NCI-H774 (cell line): ENCODE results near the gene ACVR2B.
"Not testable (repeated sequence)": the region's sequence is repeated elsewhere in the genome, so short reads cannot be mapped to it uniquely, and the experiment has no call there.

Experiments used
- DNase-seq: peaks from one replicate; lab custom pipeline; 2025; lab: John Stamatoyannopoulos, UW

ACVR2B gene

GRCh38 chr3:38453075-38453912 lies at the start of gene ACVR2B:
Gene ACVR2B (plus strand): TSS chr3:38453890. CDS start chr3:38454323, 433 bp downstream.
- peak; percentile 52 for DNase-seq

DNA sequence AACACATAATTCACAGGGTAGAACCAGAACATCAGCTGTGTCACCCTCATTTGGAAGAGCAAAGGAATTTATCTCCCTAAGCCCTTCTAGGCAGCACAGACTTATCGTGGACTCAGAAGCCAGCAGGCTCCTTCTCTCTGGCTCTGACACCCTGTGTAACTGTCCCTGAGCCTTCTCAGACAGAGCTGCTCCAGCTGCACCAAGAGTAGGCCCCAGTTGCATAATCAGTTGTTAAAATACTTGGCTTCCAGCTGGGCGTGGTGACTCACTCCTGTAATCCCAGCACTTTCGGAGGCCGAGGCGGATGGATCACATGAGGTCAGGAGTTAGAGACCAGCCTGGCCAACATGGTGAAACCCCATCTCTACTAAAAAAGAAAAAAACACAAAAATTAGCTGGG lies 49.4 kb upstream of the ACVR2B start:
- no peak for DNase-seq

DNA sequence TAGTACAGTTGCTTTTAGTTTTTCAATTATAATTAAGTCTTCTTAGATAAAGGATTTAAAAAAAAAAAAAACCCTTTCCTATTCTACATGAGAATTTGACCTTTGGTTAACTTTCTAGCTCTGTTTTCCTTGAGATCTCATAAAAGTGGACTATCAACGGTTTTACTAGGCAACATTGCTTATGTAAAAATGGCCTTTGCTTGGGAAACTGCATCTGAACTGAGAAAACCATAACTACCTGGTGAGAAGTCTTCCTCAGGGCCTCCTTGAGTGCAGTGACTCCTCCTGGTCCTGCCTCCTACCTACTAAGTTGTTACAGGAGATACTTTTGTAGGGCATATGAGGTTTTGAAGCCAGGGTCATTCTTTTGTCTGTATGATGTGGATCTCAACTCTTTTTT lies 42.1 kb upstream of the ACVR2B start:
- DNase-seq, result no peak

GRCh38 chr3:38420758-38421157 lies 32.9 kb upstream of the ACVR2B start:
- DNase-seq, result not testable (repeated sequence)

GRCh38 chr3:38421679-38422336 lies 31.9 kb upstream of the ACVR2B start:
- no peak for DNase-seq

- not testable (repeated sequence) for DNase-seq
Measured at GRCh38 chr3:38426798-38427426, 26.8 kb upstream of the ACVR2B start.

GRCh38 chr3:38432871-38433658 lies 20.6 kb upstream of the ACVR2B start:
- DNase-seq, result not testable (repeated sequence)

- DNase-seq, result not testable (repeated sequence)
Measured at GRCh38 chr3:38433661-38434060, 20.0 kb upstream of the ACVR2B start.

DNA sequence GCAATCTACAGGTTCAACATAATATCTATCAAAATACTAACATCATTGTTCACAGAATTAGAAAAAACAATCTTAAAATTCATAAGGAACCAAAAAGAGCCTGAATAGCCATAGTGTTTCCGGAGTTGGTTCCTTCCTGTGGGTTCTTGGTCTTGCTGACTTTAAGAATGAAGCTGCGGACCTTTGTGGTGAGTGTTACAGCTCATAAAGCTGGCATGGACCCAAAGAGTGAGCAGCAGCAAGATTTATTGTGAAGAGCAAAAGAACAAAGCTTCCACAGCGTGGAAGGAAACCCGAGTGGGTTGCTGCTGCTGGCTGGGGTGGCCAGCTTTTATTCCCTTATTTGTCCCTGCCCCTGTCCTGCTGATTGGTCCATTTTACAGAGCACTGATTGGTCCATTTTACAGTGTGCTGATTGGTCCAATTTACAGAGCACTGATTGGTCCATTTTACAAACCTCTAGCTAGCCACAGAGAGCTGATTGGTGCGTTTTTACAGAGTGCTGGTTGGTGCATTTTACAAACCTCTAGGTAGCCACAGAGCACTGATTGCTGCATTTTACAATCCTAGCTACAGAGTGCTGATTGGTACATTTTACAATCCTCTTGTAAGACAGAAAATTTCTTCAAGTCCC lies 15.1 kb upstream of the ACVR2B start:
- DNase-seq, result not testable (repeated sequence)

GRCh38 chr3:38443205-38443604 lies 10.5 kb upstream of the ACVR2B start:
- DNase-seq, result not testable (repeated sequence)

DNA sequence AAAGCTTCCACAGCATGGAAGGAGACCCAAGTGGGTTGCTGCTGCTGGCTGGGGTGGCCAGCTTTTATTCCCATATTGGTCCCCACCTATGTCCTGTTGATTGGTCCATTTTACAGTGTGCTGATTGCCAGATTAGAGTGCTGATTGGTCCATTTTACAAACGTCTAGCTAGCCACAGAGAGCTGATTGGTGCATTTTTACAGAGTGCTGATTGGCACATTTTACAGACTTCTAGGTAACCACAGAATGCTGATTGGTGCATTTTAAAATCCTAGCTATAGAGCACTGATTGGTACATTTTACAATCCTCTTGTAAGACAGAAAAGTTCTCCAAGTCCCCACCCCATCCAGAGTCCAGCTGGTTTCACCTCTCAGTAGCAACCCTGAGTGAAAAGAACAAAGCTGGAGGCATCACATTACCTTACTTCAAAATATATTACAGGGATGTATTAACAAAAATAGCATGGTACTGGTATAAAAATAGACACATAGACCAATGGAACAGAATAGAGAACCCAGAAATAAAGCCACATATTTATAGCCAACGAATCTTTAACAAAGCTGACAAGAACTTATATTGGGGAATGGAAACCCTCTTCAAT lies 7.5 kb upstream of the ACVR2B start:
- no peak for DNase-seq

- DNase-seq, result no peak
Measured at GRCh38 chr3:38446812-38447211, 6.9 kb upstream of the ACVR2B start.

GRCh38 chr3:38450853-38451252 lies 2.8 kb upstream of the ACVR2B start:
- no peak for DNase-seq

DNA sequence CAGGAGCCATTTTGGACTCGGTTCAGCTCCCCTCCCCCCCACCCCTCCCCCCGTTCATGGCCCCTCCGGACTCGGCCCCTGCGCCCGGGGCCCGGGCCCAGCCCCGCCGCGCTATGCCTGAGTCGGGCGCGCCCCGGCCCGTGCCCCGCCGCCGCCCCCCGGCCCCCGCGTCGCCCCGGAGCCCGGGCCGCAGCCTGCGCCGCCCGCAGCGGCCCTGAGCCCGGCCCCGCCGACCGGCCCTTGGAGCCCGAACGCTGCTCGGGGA lies 155 bp downstream of the ACVR2B start:
- no peak for DNase-seq

- no peak for DNase-seq
Measured at GRCh38 chr3:38454178-38454883, 641 bp downstream of the ACVR2B start.

DNA sequence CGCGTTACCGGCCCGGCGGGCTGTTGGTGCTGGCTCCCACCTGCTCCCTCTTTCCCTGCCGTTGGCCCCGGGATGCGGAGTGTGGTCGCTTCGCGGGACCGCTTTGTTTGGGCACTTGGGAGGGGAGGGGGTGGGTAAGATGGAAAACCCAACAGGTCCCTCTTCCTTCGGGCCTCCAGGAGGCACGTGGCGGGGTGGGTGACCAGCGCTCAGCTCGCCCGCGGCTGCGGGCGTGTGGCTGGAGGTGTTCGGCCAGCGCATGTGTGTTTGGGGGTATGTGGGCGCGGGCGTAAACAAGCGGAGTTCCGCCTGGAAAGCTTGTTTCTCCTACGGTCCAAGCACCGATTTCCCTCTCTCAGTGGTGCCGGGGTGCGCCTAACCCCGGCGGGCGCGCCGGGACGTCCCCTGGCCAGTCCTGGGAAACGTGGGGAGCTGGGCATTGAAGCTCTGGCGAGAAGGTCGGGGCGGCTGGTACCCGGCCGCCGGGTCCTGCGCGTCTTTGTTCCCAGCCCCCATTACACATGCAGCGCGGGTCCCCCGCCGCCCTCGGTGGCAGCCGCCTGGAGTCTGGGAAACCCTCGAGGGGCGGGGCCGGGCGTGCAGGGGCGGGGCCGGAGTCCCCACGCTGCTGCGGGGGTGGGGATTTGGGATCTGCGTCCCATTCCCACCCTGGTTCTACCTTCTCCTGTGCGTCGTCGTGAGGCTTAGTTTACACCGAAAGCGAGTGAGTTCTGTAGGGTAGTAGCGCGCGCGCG lies 1.4 kb downstream of the ACVR2B start:
- DNase-seq, result peak; percentile 27

- no peak for DNase-seq
Measured at GRCh38 chr3:38455639-38456430, 2.1 kb downstream of the ACVR2B start.

DNA sequence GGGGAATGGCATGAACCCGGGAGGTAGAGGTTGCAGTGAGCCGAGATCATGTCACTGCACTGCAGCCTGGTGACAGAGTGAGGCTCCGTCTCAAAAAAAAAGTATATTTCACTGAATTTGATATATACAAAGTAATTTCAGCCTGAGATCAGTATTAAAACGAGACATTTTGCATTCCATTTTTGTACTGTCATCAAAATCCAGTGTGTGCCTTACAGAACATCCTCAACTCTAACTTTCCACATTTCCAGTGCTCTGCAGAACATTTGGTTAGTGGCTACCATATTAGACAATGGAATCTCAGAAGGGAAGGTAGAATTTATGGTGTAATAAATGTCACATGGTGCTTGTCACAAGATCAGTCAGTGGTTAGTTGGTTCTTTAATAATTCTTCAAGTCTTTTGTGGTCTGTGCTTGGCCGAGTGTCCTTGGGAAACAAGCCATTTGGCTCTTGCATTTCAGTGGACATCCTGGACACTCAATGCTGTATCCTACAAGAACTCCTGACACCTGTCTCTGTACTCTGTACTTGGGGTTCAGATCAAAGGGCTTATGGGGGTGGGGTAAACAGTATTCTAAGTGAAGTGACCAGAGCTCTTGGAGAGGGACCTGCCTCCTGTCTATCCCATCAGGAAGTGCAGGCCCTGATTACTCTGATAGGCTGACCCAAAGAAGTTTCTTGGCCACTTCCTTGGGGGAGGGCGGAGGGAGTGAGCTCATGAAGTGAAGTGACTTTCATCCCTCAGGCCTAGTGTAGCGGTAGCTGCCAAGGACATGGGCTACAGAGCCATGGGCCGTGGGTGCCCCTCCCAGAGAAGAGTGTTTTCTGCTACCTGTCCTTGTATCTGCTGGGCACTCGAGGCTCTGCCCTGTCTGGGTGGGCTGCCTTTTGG lies 3.7 kb downstream of the ACVR2B start:
- DNase-seq, result no peak
